ENCODE measurements around the gene PTPRU.
"Not testable (repeated sequence)": the region's sequence is repeated elsewhere in the genome, so short reads cannot be mapped to it uniquely, and the experiment has no call there.

Gene PTPRU

DNA sequence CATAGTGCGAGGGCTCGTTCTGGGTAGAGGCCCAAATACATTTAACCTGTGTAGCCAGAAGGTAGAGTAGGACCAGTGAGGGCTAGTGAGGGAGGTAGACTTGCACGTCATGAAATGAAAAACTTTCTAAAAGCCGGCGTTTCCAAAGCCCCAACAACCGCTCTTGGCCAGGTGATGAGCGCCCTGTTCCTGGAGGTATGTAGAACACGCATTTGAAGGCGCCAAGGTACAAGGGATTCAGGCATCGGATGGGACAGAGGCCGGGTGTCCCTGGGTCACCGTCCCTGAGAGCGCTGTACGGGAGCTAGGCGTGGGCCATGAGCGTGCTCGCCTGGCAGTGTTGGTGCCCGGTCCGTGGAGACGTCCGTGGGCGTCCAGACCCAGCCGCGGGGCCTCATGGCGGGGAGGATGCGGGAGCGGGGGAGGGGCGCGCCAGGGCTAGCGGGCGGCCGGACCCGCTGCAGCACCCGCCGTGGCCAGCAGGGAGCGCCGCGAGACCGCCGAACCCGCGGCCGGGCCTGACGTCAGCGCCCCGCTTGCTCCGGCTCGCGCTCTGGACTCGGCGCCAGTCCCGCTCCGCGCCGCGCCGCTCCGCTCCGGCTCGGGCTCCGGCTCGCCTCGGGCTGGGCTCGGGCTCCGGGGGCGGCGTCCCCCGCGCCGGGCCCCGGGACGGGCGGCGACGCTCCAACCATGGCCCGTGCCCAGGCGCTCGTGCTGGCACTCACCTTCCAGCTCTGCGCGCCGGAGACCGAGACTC, at the start of gene PTPRU:
TSS of gene PTPRU (plus strand) at position 568 of the 757 bp plus-strand sequence. CDS start at position 691, 123 bp downstream.
- DNase-seq, result peak; percentile 39

DNA sequence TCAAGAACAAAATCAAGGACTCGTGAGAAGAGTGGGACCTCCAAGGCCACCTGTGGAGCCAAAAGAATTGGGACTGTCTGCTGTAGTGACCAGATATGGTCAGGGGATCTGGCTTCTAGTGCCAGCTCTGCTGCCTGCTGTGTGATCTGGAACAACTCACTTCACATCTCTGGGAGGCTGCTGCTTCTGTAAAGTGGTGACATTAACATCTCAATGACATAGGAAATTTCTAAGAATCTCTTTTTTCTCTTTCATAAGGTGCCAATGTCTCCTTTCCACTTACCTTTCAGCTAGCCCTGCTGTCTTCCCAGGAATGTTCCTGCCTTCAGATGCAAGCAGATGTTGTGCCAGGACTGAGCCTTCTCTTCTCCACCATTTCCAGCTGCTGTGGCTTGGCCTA, 49.6 kb upstream of the PTPRU start:
- no peak for DNase-seq

- no peak for DNase-seq
Measured at GRCh38 chr1:29190718-29191117, 45.6 kb upstream of the PTPRU start.

- DNase-seq, result no peak
Measured at GRCh38 chr1:29193879-29194455, 42.4 kb upstream of the PTPRU start.

- DNase-seq, result no peak
Measured at GRCh38 chr1:29195881-29196291, 40.4 kb upstream of the PTPRU start.

GRCh38 chr1:29196863-29197589, 39.3 kb upstream of the PTPRU start:
- DNase-seq, result no peak

GRCh38 chr1:29197590-29197924, 38.8 kb upstream of the PTPRU start:
- no peak for DNase-seq

GRCh38 chr1:29197993-29198392, 38.3 kb upstream of the PTPRU start:
- no peak for DNase-seq

GRCh38 chr1:29200906-29201594, 35.3 kb upstream of the PTPRU start:
- no peak for DNase-seq

DNA sequence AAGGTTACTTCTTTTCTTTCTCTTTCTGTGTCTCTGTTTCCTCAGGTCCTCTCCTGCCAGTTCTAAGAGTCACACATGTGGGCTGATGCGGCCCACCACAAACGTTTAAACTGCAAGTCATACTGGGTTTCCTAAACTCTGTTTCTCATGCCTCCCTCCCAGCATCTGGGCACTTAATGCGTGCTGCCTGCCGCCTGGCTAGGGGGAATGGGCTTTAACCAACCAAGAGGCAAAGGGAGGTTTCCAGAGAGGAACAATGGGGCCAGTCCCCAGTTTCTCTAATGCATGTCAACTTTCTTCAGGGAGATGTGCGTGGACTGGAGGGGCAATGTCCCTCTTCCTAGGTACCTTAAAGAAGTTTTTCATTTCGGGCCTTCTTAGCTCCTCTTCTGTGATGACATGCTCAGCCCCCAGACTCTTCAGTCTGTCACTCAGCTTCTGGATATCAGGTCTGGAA, 34.7 kb upstream of the PTPRU start:
- DNase-seq, result no peak

GRCh38 chr1:29202053-29202452, 34.3 kb upstream of the PTPRU start:
- DNase-seq, result no peak

DNA sequence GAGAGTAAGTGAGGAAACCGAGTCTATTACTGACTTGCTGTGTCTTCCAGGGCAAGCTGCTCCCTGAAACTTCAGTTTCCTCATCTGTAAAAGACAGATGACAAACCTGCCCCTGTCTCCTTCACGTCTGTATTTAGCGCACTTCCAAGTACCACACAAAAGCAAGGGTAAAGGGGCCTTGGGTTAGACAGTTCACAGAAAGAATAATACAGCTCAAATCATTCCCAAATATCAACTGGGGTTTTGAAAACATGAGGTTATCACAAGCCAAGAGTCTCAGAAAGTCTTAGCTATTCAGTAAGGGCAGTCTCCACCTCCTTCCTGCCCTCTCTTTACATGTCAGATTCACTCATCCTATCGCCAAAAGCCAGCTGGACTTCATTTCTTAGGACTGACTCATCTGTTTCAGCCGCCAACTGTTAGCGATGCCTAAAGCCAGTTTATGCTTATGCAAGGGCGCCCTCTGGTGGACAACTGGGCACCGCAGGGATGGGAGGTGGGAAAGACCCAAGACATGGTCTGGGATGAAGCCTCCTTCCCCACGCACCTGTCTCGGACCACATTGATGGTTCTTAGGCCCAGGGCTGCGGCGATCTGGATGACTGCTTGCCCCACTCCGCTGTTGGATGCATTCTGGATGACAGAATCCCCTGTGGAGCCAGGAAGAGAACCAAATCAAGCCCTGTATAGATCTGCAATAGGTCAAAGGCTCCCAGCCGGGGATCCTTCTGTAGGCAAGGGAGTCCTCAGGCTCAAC, 33.6 kb upstream of the PTPRU start:
- peak; percentile 81 for DNase-seq

GRCh38 chr1:29208442-29208841, 27.9 kb upstream of the PTPRU start:
- DNase-seq, result no peak

DNA sequence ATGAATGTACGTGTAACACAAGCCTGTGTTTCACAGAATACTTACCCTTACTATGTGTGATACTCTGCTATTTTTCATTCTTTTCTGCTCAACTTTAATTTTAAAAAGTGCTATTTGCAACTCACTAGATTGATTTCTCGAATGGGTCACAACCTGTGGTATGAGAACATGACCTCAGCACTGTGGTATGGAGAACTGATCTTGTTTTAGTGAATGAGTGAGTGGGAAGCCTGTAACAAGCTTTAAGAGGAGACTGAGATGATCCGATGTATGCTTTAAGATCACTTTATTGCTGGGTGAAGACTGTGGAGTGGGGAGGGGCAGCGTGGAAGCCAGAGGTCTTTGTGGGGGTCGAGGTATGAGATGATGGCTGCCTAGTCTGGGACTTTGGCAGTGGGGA, 27.1 kb upstream of the PTPRU start:
- DNase-seq, result no peak

DNA sequence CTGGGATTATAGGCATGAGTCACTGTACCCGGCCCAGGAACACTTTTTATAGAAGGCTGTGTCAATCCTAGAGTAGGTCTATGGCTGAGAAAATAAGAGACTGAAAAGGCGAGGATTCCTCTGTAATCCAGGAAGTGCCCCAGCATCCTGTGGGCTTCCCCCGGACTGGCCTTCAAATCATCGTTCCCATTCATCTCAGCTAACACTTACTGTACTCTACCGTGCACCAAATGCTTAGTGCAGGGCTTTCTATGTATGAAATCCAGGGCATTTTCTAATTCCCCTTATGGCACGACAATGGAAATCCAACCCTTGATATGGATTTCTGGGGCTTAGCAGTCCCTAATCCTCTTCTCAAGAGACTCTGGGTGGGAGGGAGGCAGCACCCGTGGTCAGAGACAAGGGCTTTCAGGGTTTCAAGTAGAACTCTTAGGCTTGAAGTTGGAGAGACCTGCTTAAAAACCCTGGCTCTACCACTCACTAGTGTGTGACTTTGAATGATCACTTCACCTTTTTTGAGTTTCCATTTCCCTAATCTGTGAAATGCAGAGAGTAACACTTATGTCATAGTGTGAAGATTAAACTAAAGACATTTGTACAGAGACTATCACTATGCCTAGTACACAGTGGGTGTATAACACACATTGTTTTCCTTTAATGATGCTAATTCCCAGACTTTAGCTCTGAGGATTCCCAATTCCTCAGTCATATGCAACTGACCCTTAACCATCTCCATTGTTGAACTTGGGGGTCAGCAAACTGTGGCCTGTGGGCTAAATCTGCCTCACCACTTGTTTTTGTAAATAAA, 25.8 kb upstream of the PTPRU start:
- no peak for DNase-seq

GRCh38 chr1:29211086-29212030, 25.0 kb upstream of the PTPRU start:
- DNase-seq, result no peak

GRCh38 chr1:29213055-29213454, 23.3 kb upstream of the PTPRU start:
- DNase-seq, result no peak

- DNase-seq, result no peak
Measured at GRCh38 chr1:29217633-29218032, 18.7 kb upstream of the PTPRU start.

- DNase-seq, result no peak
Measured at GRCh38 chr1:29218223-29218622, 18.1 kb upstream of the PTPRU start.

DNA sequence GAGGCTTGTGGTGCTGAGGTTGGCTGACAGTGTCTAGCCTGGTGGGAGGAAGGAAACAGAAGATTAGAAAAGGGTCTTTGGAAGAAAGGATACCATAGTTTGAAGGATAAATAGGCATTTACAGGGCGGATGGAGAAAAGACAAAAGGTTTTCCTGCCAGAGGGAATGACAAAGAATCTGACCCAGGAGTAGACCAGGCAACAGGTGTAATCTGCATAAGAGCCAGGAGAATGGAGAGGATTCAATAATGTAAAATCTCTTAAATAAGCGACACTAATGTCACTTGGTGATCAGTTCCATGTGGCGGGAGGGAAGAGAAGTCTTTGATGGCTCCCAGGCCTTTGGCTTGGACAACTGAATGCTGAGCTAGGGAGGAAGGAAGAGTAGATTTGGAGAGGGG, 15.0 kb upstream of the PTPRU start:
- no peak for DNase-seq

DNA sequence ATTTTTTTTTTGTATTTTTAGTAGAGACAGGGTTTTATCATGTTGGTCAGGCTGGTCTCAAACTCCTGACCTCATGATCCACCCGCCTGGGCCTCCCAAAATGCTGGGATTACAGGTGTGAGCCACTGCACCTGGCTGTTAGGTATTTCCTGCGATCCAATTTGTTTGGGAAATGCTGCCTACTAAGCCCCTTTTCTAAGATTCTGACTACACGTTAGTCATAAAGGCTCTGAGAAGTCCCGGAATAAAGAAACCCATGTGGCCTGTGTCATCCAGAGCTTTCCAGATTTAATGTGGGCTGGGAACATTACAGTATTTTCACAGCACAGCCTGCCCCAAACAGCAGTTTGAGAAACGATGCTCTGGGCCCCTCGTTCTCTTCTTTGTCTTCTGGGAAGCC, 14.1 kb upstream of the PTPRU start:
- DNase-seq, result not testable (repeated sequence)

Data from NK-92 treated with Interleukin-12 subunit alpha and Interleukin-12 subunit beta, amount 100 ng/mL, for 24 hours (cell line).